Memory B cell (primary cell): Measurements from ENCODE around the gene CLMN.
"Not testable (repeated sequence)": the region's sequence is repeated elsewhere in the genome, so short reads cannot be mapped to it uniquely, and the experiment has no call there.

Experiments
- ATAC-seq: fragments of 150-1000 bp; cut with Tn5 transposase; 2 replicates; pipeline ENCODE4 v1.10.0; 2021; ENCODE audit warnings: low read depth, mild to moderate bottlenecking, moderate library complexity
- DNase-seq, 2 donors: peaks; one replicate each; pipeline ENCODE4 v3.0.0; 2022; ENCODE audit warnings: low spot score in 2 of 2
- H3K27ac Mint-ChIP-seq: one replicate; pipeline ENCODE4 v1.8.0; 2022; ENCODE audit warnings: mild to moderate bottlenecking, moderate library complexity, mixed read lengths
- H3K27me3 Mint-ChIP-seq: one replicate; pipeline ENCODE4 v1.8.0; 2022; ENCODE audit warnings: mixed read lengths
- H3K36me3 Mint-ChIP-seq: one replicate; pipeline ENCODE4 v1.8.0; 2022; ENCODE audit warnings: mild to moderate bottlenecking, mixed read lengths
- H3K4me1 Mint-ChIP-seq: one replicate; pipeline ENCODE4 v1.8.0; 2022; ENCODE audit warnings: mixed read lengths
- H3K4me3 Mint-ChIP-seq: one replicate; pipeline ENCODE4 v1.8.0; 2022; ENCODE audit warnings: mild to moderate bottlenecking, moderate library complexity, mixed read lengths
- H3K9me3 Mint-ChIP-seq: one replicate; pipeline ENCODE4 v1.8.0; 2022; ENCODE audit warnings: mixed read lengths

The CLMN gene

GRCh38 chr14:95288672-95289322 lies 30.9 kb downstream of the CLMN start:
- peaks cover 41% of the 10 kb centered on the region for H3K4me1 Mint-ChIP-seq
- H3K36me3 Mint-ChIP-seq: peaks cover 17% of the 10 kb centered on the region
- peaks cover 2% of the 10 kb centered on the region for H3K9me3 Mint-ChIP-seq
- no peak overlapping the region for H3K27ac Mint-ChIP-seq
- no peak overlapping the region for H3K4me3 Mint-ChIP-seq
- DNase-seq: no peak
- ATAC-seq: no peak
- peaks cover 1% of the 10 kb centered on the region for H3K27me3 Mint-ChIP-seq

GRCh38 chr14:95287176-95287754 lies 32.4 kb downstream of the CLMN start:
- ATAC-seq: no peak
- DNase-seq: no peak
- H3K4me3 Mint-ChIP-seq: no peak overlapping the region
- H3K27me3 Mint-ChIP-seq: no peaks in the 10 kb centered on the region
- peaks cover 2% of the 10 kb centered on the region for H3K9me3 Mint-ChIP-seq
- no peak overlapping the region for H3K27ac Mint-ChIP-seq
- peaks cover 17% of the 10 kb centered on the region for H3K36me3 Mint-ChIP-seq
- H3K4me1 Mint-ChIP-seq: peaks cover 44% of the 10 kb centered on the region

- H3K27me3 Mint-ChIP-seq: no peaks in the 10 kb centered on the region
- peaks cover 48% of the 10 kb centered on the region for H3K4me1 Mint-ChIP-seq
- H3K36me3 Mint-ChIP-seq: peaks cover 21% of the 10 kb centered on the region
- H3K27ac Mint-ChIP-seq: no peak overlapping the region
- peaks cover 2% of the 10 kb centered on the region for H3K9me3 Mint-ChIP-seq
- ATAC-seq (peak; percentile 75), DNase-seq (no peak)
- no peak overlapping the region for H3K4me3 Mint-ChIP-seq
These were observed 33.1 kb downstream of the CLMN start for GRCh38 chr14:95286645-95287044.

GRCh38 chr14:95285566-95285965 lies 34.1 kb downstream of the CLMN start:
- Mint-ChIP-seq H3K9me3 (peaks cover 2% of the 10 kb centered on the region), H3K27ac (peak overlapping the region; percentile 13), H3K27me3 (no peaks in the 10 kb centered on the region), H3K36me3 (peaks cover 21% of the 10 kb centered on the region), H3K4me1 (peaks cover 38% of the 10 kb centered on the region), H3K4me3 (no peak overlapping the region)
- DNase-seq (no peak), ATAC-seq (no peak)

- not testable (repeated sequence) for H3K9me3 Mint-ChIP-seq, H3K27ac Mint-ChIP-seq, ATAC-seq, DNase-seq, H3K4me3 Mint-ChIP-seq, H3K27me3 Mint-ChIP-seq
- Mint-ChIP-seq H3K4me1 (peaks cover 33% of the 10 kb centered on the region), H3K36me3 (peaks cover 20% of the 10 kb centered on the region)
These were observed 35.9 kb downstream of the CLMN start for GRCh38 chr14:95283802-95284201.

- DNase-seq, ATAC-seq, H3K9me3 Mint-ChIP-seq, H3K4me3 Mint-ChIP-seq, H3K27ac Mint-ChIP-seq, H3K27me3 Mint-ChIP-seq: not testable (repeated sequence)
- peaks cover 30% of the 10 kb centered on the region for H3K4me1 Mint-ChIP-seq
- peaks cover 13% of the 10 kb centered on the region for H3K36me3 Mint-ChIP-seq
These were observed 36.7 kb downstream of the CLMN start for GRCh38 chr14:95282986-95283380.

GRCh38 chr14:95282354-95282985 lies 37.2 kb downstream of the CLMN start:
- no peak for DNase-seq
- Mint-ChIP-seq H3K9me3 (peaks cover 2% of the 10 kb centered on the region), H3K36me3 (peaks cover 11% of the 10 kb centered on the region), H3K4me1 (peaks cover 25% of the 10 kb centered on the region), H3K4me3 (no peak overlapping the region), H3K27me3 (no peaks in the 10 kb centered on the region), H3K27ac (no peak overlapping the region)
- no peak for ATAC-seq

- no peak overlapping the region for H3K27ac Mint-ChIP-seq
- H3K4me3 Mint-ChIP-seq: no peak overlapping the region
- H3K27me3 Mint-ChIP-seq: no peaks in the 10 kb centered on the region
These were observed 38.0 kb downstream of the CLMN start for GRCh38 chr14:95281560-95282176.

GRCh38 chr14:95275494-95275893 lies 44.2 kb downstream of the CLMN start:
- H3K27ac Mint-ChIP-seq: peak overlapping the region; percentile 67
- peaks cover 10% of the 10 kb centered on the region for H3K4me1 Mint-ChIP-seq
- DNase-seq (no peak), ATAC-seq (peak; percentile 57)
- H3K36me3 Mint-ChIP-seq: peaks cover 6% of the 10 kb centered on the region
- H3K9me3 Mint-ChIP-seq: no peaks in the 10 kb centered on the region
- no peaks in the 10 kb centered on the region for H3K27me3 Mint-ChIP-seq
- H3K4me3 Mint-ChIP-seq: peak overlapping the region; percentile 24

More at GRCh38 chr14:95281560-95282176, 38.0 kb downstream of the CLMN start:
- Mint-ChIP-seq H3K36me3 (peaks cover 11% of the 10 kb centered on the region), H3K4me1 (peaks cover 21% of the 10 kb centered on the region), H3K9me3 (peaks cover 2% of the 10 kb centered on the region)
- ATAC-seq (no peak), DNase-seq (no peak)

GRCh38 chr14:95274874-95275273 lies 44.8 kb downstream of the CLMN start:
- no peak overlapping the region for H3K27ac Mint-ChIP-seq
- H3K4me3 Mint-ChIP-seq: no peak overlapping the region
- H3K9me3 Mint-ChIP-seq: no peaks in the 10 kb centered on the region
- peaks cover 14% of the 10 kb centered on the region for H3K4me1 Mint-ChIP-seq
- ATAC-seq (no peak), DNase-seq (no peak)
- no peaks in the 10 kb centered on the region for H3K27me3 Mint-ChIP-seq
- peaks cover 6% of the 10 kb centered on the region for H3K36me3 Mint-ChIP-seq

- Mint-ChIP-seq H3K36me3 (peaks cover 6% of the 10 kb centered on the region), H3K4me1 (peaks cover 14% of the 10 kb centered on the region), H3K27ac (no peak overlapping the region), H3K27me3 (no peaks in the 10 kb centered on the region), H3K4me3 (no peak overlapping the region), H3K9me3 (no peaks in the 10 kb centered on the region)
- DNase-seq (no peak), ATAC-seq (no peak)
These were observed 45.4 kb downstream of the CLMN start for GRCh38 chr14:95274279-95274678.

GRCh38 chr14:95273001-95273978 lies 46.4 kb downstream of the CLMN start:
- Mint-ChIP-seq H3K36me3 (peaks cover 6% of the 10 kb centered on the region), H3K27me3 (no peaks in the 10 kb centered on the region), H3K27ac (no peak overlapping the region), H3K4me3 (no peak overlapping the region), H3K4me1 (peaks cover 14% of the 10 kb centered on the region), H3K9me3 (no peaks in the 10 kb centered on the region)
- ATAC-seq (no peak), DNase-seq (no peak)

- Mint-ChIP-seq H3K9me3 (peaks cover 8% of the 10 kb centered on the region), H3K4me3 (no peak overlapping the region), H3K27me3 (no peaks in the 10 kb centered on the region), H3K36me3 (peaks cover 12% of the 10 kb centered on the region), H3K4me1 (peaks cover 18% of the 10 kb centered on the region), H3K27ac (peak overlapping the region; percentile 33)
- DNase-seq (no peak), ATAC-seq (no peak)
These were observed 47.7 kb downstream of the CLMN start for GRCh38 chr14:95272057-95272456.
